Esophagus squamous epithelium (tissue), 4 donors: ENCODE data around the gene CDCP1.

Experiments used
- CTCF ChIP-seq, 6 experiments: fragments of 450-650 bp in 4 of 6; fragments of 200-600 bp in 2 of 6; sonication (generic) in 2 of 6; IDR thresholded peaks; one replicate each; pipeline ENCODE4 v1.5.1; 2016 to 2019; ENCODE audit warnings: antibody characterized with exemption in 6 of 6, mild to moderate bottlenecking in 4 of 6, moderate library complexity in 4 of 6
- POLR2A ChIP-seq, 4 donors: fragments of 450-650 bp; IDR thresholded peaks; one replicate each; pipeline ENCODE4 v1.6.1; 2017; ENCODE audit warnings: antibody characterized with exemption in 4 of 4, mild to moderate bottlenecking in 4 of 4, moderate library complexity in 3 of 4

- no peak for TF ChIP-seq CTCF (IDR thresholded peaks at IDR 0.05)
- no peak for TF ChIP-seq POLR2A (IDR thresholded peaks at IDR 0.05)
Measured at GRCh38 chr3:45042162-45042561, 104.0 kb downstream of the CDCP1 start.
